GM18526 (cell line): ENCODE measurements around the gene UBE2J1.

ENCODE experiments used
- POLR2A ChIP-seq: IDR thresholded peaks from 3 replicates; pipeline ENCODE4 v1.6.1; 2011; ENCODE audit not compliant: insufficient read length; ENCODE audit errors: extremely low read depth

Gene UBE2J1

GRCh38 chr6:89352278-89353117 lies at the start of gene UBE2J1:
UBE2J1 (minus strand) TSS chr6:89352722; CDS start chr6:89352569, 153 bp downstream.
- TF ChIP-seq POLR2A = peak; percentile 75

GRCh38 chr6:89400912-89401399 lies 48.4 kb upstream of the UBE2J1 start:
- no peak for TF ChIP-seq POLR2A

- no peak for TF ChIP-seq POLR2A
Measured at GRCh38 chr6:89400050-89400449, 47.5 kb upstream of the UBE2J1 start.

- TF ChIP-seq POLR2A = no peak
Measured at GRCh38 chr6:89398762-89399525, 46.4 kb upstream of the UBE2J1 start.

GRCh38 chr6:89393659-89394058 lies 41.1 kb upstream of the UBE2J1 start:
- no peak for TF ChIP-seq POLR2A

GRCh38 chr6:89392823-89393222 lies 40.3 kb upstream of the UBE2J1 start:
- no peak for TF ChIP-seq POLR2A

GRCh38 chr6:89388846-89389245 lies 36.3 kb upstream of the UBE2J1 start:
- no peak for TF ChIP-seq POLR2A

GRCh38 chr6:89387516-89388201 lies 35.1 kb upstream of the UBE2J1 start:
- no peak for TF ChIP-seq POLR2A

- no peak for TF ChIP-seq POLR2A
Measured at GRCh38 chr6:89386917-89387491, 34.5 kb upstream of the UBE2J1 start.

GRCh38 chr6:89385846-89386245 lies 33.3 kb upstream of the UBE2J1 start:
- no peak for TF ChIP-seq POLR2A

- TF ChIP-seq POLR2A = no peak
Measured at GRCh38 chr6:89385156-89385667, 32.7 kb upstream of the UBE2J1 start.

- no peak for TF ChIP-seq POLR2A
Measured at GRCh38 chr6:89381031-89381430, 28.5 kb upstream of the UBE2J1 start.

- no peak for TF ChIP-seq POLR2A
Measured at GRCh38 chr6:89379281-89379680, 26.8 kb upstream of the UBE2J1 start.

GRCh38 chr6:89378628-89379027 lies 26.1 kb upstream of the UBE2J1 start:
- no peak for TF ChIP-seq POLR2A
